ENCODE data around the gene PEG3. TPM values are rescaled to one million over a fixed set of nuclear protein-coding genes. Genes with fewer than 3 reads are reported as not detected.
A peak's percentile ranks its signal among the peaks of the same experiment; 100 is the strongest.

PEG3 gene
- total and polyA plus RNA-seq, 2 of the 13 experiments (the other 11 are each of a cell fraction or from before 2014, with no cell fraction given): 217 to 394 TPM

DNA sequence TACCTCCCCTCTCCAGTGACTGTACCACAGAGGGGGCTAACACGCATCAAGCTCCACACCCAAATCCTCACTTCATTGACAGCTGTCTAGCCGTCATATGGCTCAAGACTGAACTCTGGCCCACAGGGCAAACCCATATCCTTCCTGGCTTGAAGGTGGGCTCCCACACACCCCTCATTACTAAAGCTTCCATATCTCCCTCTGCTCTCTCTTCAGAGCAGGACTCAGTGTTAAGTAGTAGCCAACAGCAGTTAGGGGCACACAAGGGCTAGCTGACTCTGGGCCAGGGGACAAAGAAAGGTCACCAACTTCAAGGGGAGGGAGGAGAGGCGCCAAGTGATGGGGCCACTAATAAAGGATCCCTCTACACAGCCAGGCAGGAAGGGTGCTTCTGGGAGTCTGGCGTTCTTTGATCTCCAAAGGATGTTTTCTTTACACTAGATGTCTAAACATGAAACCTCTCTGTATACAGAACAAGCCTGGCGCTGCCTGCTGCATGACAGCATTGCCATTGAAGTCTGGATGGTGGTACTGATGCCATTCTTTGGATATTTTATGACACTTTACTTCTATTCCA lies 8.1 kb downstream of the PEG3 start (continued):
- TF ChIP-seq, protein P1, sequence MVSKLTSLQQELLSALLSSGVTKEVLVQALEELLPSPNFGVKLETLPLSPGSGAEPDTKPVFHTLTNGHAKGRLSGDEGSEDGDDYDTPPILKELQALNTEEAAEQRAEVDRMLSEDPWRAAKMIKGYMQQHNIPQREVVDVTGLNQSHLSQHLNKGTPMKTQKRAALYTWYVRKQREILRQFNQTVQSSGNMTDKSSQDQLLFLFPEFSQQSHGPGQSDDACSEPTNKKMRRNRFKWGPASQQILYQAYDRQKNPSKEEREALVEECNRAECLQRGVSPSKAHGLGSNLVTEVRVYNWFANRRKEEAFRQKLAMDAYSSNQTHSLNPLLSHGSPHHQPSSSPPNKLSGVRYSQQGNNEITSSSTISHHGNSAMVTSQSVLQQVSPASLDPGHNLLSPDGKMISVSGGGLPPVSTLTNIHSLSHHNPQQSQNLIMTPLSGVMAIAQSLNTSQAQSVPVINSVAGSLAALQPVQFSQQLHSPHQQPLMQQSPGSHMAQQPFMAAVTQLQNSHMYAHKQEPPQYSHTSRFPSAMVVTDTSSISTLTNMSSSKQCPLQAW (CRISPR knock-in tag; IDR thresholded peaks at IDR 0.05): 0 out of 2 replicates have a peak, but pooled peaks have one; percentile 38
- TF ChIP-seq, protein P2, sequence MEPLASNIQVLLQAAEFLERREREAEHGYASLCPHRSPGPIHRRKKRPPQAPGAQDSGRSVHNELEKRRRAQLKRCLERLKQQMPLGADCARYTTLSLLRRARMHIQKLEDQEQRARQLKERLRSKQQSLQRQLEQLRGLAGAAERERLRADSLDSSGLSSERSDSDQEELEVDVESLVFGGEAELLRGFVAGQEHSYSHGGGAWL (CRISPR knock-in tag; IDR thresholded peaks at IDR 0.05): no peak
- TF ChIP-seq ZNF672 (CRISPR knock-in tag; IDR thresholded peaks at IDR 0.05): no peak
- peak; percentile 19; the same call in 1 of the 2 replicates for TF ChIP-seq NR2F2 (IDR thresholded peaks at IDR 0.05; ENCODE audit: borderline replicate concordance, low read depth)
- TF ChIP-seq ZBTB38 (CRISPR knock-in tag; IDR thresholded peaks at IDR 0.05): no peak
- TF ChIP-seq, protein P3, sequence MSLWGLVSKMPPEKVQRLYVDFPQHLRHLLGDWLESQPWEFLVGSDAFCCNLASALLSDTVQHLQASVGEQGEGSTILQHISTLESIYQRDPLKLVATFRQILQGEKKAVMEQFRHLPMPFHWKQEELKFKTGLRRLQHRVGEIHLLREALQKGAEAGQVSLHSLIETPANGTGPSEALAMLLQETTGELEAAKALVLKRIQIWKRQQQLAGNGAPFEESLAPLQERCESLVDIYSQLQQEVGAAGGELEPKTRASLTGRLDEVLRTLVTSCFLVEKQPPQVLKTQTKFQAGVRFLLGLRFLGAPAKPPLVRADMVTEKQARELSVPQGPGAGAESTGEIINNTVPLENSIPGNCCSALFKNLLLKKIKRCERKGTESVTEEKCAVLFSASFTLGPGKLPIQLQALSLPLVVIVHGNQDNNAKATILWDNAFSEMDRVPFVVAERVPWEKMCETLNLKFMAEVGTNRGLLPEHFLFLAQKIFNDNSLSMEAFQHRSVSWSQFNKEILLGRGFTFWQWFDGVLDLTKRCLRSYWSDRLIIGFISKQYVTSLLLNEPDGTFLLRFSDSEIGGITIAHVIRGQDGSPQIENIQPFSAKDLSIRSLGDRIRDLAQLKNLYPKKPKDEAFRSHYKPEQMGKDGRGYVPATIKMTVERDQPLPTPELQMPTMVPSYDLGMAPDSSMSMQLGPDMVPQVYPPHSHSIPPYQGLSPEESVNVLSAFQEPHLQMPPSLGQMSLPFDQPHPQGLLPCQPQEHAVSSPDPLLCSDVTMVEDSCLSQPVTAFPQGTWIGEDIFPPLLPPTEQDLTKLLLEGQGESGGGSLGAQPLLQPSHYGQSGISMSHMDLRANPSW (CRISPR knock-in tag; IDR thresholded peaks at IDR 0.05; ENCODE audit: borderline replicate concordance): no peak
- TF ChIP-seq, protein P4, sequence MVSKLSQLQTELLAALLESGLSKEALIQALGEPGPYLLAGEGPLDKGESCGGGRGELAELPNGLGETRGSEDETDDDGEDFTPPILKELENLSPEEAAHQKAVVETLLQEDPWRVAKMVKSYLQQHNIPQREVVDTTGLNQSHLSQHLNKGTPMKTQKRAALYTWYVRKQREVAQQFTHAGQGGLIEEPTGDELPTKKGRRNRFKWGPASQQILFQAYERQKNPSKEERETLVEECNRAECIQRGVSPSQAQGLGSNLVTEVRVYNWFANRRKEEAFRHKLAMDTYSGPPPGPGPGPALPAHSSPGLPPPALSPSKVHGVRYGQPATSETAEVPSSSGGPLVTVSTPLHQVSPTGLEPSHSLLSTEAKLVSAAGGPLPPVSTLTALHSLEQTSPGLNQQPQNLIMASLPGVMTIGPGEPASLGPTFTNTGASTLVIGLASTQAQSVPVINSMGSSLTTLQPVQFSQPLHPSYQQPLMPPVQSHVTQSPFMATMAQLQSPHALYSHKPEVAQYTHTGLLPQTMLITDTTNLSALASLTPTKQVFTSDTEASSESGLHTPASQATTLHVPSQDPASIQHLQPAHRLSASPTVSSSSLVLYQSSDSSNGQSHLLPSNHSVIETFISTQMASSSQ (IDR thresholded peaks at IDR 0.05; ENCODE audit: low read depth): no peak
- TF ChIP-seq, protein P4 (CRISPR knock-in tag; IDR thresholded peaks at IDR 0.05; ENCODE audit: borderline replicate concordance): no peak
- peak; percentile 72 for TF ChIP-seq TCF7 (IDR thresholded peaks at IDR 0.05; ENCODE audit: low read depth)
- no peak for TF ChIP-seq U2AF1 (optimal IDR thresholded peaks at IDR 0.05; ENCODE audit: low read depth, low read length)
- TF ChIP-seq U2AF2 (IDR thresholded peaks at IDR 0.05; ENCODE audit: low read depth, low read length): no peak
- TF ChIP-seq MEF2D (CRISPR knock-in tag; IDR thresholded peaks at IDR 0.05): 0 out of 2 replicates have a peak, but pooled peaks have one; percentile 28
- no peak; the same call in 1 of the 2 replicates for TF ChIP-seq ZNF792 (CRISPR knock-in tag; IDR thresholded peaks at IDR 0.05)
- TF ChIP-seq, protein P5, sequence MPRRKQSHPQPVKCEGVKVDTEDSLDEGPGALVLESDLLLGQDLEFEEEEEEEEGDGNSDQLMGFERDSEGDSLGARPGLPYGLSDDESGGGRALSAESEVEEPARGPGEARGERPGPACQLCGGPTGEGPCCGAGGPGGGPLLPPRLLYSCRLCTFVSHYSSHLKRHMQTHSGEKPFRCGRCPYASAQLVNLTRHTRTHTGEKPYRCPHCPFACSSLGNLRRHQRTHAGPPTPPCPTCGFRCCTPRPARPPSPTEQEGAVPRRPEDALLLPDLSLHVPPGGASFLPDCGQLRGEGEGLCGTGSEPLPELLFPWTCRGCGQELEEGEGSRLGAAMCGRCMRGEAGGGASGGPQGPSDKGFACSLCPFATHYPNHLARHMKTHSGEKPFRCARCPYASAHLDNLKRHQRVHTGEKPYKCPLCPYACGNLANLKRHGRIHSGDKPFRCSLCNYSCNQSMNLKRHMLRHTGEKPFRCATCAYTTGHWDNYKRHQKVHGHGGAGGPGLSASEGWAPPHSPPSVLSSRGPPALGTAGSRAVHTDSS (CRISPR knock-in tag; conservative IDR thresholded peaks at IDR 0.05): no peak
- TF ChIP-seq, protein P6, sequence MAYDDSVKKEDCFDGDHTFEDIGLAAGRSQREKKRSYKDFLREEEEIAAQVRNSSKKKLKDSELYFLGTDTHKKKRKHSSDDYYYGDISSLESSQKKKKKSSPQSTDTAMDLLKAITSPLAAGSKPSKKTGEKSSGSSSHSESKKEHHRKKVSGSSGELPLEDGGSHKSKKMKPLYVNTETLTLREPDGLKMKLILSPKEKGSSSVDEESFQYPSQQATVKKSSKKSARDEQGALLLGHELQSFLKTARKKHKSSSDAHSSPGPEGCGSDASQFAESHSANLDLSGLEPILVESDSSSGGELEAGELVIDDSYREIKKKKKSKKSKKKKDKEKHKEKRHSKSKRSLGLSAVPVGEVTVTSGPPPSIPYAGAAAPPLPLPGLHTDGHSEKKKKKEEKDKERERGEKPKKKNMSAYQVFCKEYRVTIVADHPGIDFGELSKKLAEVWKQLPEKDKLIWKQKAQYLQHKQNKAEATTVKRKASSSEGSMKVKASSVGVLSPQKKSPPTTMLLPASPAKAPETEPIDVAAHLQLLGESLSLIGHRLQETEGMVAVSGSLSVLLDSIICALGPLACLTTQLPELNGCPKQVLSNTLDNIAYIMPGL (CRISPR knock-in tag; IDR thresholded peaks at IDR 0.05; ENCODE audit: borderline replicate concordance in 1 of 2, low read depth in 1 of 2): no peak

All from HepG2 (cell line).